Skeletal muscle cell (primary cell): Measurements from ENCODE around the gene GLOD5.
A peak's percentile ranks its signal among the peaks of the same experiment; 100 is the strongest.

Experiments
- DNase-seq: peaks from one replicate; pipeline ENCODE4 v3.0.0-alpha.2; 2010; ENCODE audit warnings: low read depth
- H3K4me3 ChIP-seq: 2 replicates; pipeline ENCODE4 v1.5.1; 2011; ENCODE audit warnings: low read depth, mild to moderate bottlenecking, control low read depth, low read length, moderate library complexity

The GLOD5 gene

GRCh38 chrX:48761674-48762471 is at the start of gene GLOD5:
Gene GLOD5, plus strand, starts transcription at chrX:48761747. Its CDS starts 44 bp downstream, at chrX:48761791.
- no peak within 1 kb of the TSS for H3K4me3 ChIP-seq
- DNase-seq: no peak

- DNase-seq: no peak
- H3K4me3 ChIP-seq: no peak overlapping the region
Observed at GRCh38 chrX:48711929-48712505, 49.5 kb upstream of the GLOD5 start.

- DNase-seq: no peak
- no peak overlapping the region for H3K4me3 ChIP-seq
Observed at GRCh38 chrX:48713847-48714246, 47.7 kb upstream of the GLOD5 start.

GRCh38 chrX:48714573-48714972 is 47.0 kb upstream of the GLOD5 start:
- no peak overlapping the region for H3K4me3 ChIP-seq
- DNase-seq: no peak

DNA sequence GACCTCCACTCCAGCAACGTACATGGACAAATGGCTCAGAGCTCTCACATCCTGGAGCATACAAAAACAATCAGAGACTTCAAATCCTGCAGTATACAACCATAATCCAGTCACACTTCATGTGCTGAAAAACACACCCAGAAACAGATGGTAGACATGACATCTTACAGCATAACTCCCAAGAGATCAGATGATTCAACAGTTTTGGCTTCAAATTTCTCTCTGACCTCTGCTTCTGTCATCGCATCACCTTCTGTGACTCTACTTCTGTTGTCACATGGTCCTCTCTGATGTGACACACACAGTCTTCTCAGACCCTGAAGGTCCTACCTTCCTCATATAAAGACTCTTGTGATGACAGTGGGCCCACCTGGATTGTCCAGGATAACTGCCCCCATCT is 46.5 kb upstream of the GLOD5 start:
- peak; percentile 37 for DNase-seq
- no peak overlapping the region for H3K4me3 ChIP-seq

DNA sequence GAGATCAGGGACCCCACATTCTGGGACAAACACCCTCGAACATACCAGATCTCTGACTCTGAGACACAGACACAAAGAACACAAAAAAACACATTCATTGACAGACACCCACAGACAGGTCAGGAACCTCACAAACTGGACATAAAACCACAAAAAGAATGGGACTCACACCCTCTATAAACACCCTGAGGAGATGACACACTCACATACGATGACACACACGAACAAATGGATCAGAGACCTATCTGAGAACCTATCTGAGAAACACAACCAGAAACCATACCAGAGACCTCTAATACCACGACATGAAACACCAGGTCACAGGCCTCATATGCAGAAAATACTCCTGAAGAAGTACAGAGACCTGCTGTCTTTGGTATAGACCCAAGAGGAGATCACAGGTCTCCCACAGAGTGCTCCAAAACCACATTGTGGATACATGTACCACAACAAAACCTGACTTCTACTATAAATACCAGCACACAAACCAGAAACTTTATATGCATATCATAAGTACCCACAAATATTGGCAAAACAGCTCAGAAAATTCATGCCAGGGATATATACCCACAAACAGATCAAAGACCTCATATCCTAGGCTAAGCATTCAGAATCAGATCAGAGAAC is 45.6 kb upstream of the GLOD5 start:
- DNase-seq: no peak
- H3K4me3 ChIP-seq: no peak overlapping the region

GRCh38 chrX:48719958-48720357 is 41.6 kb upstream of the GLOD5 start:
- DNase-seq: no peak

GRCh38 chrX:48720577-48721250 is 40.8 kb upstream of the GLOD5 start:
- no peak overlapping the region for H3K4me3 ChIP-seq
- DNase-seq: no peak

More at GRCh38 chrX:48719958-48720357, 41.6 kb upstream of the GLOD5 start:
- no peak overlapping the region for H3K4me3 ChIP-seq

DNA sequence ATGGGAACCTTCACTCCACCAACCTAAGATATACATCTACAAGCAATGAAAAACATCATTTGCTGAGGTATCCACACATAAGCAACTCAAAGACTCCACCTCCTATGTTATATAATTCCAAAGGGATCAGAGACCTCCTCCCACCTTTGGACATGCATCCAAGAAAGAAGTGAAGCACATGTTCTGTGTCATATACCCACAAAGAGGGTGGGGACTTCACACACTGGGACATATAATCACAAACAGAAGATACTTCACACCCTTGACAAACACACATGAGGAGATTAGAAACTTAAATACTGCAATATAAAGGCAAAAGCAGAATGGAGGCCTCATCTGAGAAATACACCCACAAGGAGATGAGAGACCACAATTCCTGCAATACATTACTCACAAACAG is 39.6 kb upstream of the GLOD5 start:
- no peak overlapping the region for H3K4me3 ChIP-seq
- no peak for DNase-seq

GRCh38 chrX:48726596-48726995 is 35.0 kb upstream of the GLOD5 start:
- H3K4me3 ChIP-seq: no peak overlapping the region
- no peak for DNase-seq

DNA sequence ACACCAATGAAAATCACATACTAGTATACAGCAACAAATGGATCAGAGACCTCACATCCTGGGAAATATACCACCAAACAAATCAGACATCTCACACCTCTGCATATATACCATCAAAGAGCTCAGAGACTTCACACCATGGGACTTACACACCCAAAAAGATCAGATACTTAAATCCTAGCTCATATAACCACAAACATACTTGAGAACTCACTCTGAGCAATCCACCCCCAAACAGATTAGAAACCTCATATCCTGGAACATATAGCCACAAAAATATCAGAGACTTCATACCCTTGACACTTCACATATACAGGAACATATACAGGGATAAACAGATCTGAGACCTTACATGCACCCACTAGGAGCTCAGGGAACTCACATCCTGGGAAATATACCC is 32.9 kb upstream of the GLOD5 start:
- H3K4me3 ChIP-seq: no peak overlapping the region
- no peak for DNase-seq

DNA sequence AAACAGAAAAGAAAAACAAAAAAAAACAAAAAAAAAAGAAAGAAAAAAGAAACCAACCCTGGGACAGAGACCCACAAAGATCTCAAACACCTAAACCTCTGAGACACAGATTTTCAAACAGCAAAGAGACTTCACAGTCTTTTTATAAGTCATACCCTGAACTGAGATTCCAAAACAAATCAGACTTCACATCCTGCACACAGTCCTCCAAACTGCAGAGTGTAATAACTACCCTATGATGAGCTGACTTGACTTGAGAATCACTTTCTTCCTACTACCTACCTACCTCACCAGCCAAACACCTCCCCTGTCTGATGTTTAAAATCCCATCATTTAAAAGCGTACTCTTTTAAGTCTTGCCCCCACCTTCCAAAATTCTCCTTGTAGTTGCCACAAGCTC is 25.2 kb upstream of the GLOD5 start:
- H3K4me3 ChIP-seq: no peak overlapping the region
- no peak for DNase-seq

DNA sequence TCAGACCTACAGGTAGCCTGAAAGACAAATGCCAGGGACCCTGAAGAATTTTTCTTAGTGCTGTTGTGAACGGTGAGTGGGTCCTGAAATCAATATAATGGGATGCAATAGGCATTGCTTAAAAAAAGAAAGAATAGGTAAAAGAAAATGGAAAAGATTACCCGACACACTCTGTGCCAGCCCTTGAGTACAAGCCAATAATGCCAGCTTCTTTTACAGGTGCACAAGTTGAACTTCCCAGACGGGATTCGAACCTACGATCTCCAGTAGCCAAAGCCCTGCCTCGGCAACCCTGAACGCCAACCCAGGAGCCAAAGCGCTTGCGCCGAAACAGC is 24.7 kb upstream of the GLOD5 start:
- DNase-seq: no peak
- peak overlapping the region; percentile 58 for H3K4me3 ChIP-seq

GRCh38 chrX:48737213-48737938 is 24.2 kb upstream of the GLOD5 start:
- H3K4me3 ChIP-seq: peak overlapping the region; percentile 58
- DNase-seq: peak; percentile 93

GRCh38 chrX:48737940-48738339 is 23.6 kb upstream of the GLOD5 start:
- H3K4me3 ChIP-seq: peak overlapping the region; percentile 58
- no peak for DNase-seq

DNA sequence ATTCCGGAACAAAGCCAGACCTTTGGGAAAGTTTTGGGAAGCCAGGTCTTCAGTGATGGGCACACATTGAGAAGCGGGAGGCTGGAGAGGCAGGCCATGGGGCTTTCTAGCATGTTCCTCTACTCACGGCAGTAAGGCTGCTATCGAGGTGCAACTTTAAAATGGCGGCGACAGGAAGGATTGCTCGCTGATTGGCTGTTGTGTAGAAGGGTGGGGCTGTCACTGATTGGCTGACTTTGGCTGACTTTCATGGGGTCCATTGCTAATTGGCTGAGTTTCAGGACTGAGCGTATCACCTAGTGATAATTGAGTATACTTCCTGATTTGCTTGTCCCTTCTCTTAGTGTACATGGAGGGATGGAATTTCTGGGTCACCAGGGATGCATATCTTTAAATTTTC is 19.7 kb upstream of the GLOD5 start:
- H3K4me3 ChIP-seq: no peak overlapping the region
- DNase-seq: no peak

DNA sequence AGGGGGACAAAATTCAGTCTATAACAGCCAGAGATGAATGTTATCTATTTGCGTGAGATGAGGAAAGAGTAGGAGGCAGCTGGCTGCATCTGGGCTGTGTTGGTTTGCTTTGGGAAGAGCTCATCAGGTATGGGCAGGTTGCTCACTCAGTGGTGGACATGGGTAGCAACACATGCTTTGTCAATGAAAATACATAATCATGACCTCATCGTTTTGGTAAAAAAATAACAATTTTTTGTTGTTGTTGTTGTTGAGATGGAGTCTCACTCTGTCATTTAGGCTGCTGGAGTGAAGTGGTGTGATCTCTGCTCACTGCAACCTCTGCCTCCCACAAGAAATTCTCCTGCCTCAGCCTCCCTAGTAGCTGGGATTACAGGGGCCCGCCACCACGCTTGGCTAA is 16.3 kb upstream of the GLOD5 start:
- no peak overlapping the region for H3K4me3 ChIP-seq
- DNase-seq: no peak

- no peak for DNase-seq
- H3K4me3 ChIP-seq: no peak overlapping the region
Observed at GRCh38 chrX:48747415-48748016, 14.0 kb upstream of the GLOD5 start.

DNA sequence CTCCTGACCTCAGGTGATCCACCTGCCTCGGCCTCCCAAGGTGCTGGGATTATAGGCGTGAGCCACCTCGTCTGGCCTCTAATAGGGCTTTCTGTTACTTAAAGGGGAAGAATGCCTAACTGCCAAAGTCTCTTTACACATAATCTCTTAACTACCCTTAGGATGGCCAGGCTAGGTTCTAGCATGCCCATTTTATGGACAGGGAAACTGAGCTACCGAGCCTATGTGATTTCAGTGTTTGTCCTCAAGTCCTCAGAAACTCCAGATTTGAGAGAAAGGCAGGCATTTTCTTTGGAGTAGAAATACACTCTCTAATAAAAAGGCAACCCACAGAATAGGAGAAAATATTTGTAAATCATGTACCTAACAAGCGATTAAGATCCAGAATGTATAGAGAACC is 12.4 kb upstream of the GLOD5 start:
- no peak overlapping the region for H3K4me3 ChIP-seq

More for the DNA sequence above, 12.4 kb upstream of the GLOD5 start:
- no peak for DNase-seq
